ENCODE results near the gene NIBAN1.
"Not testable (repeated sequence)": the region's sequence is repeated elsewhere in the genome, so short reads cannot be mapped to it uniquely, and the experiment has no call there.

Gene NIBAN1

GRCh38 chr1:184974056-184974836 is at the start of gene NIBAN1:
NIBAN1 (minus strand) TSS chr1:184974508; CDS start chr1:184974356, 152 bp downstream.
- peak; percentile 47 for DNase-seq

- no peak for DNase-seq
These were observed 43.7 kb upstream of the NIBAN1 start for GRCh38 chr1:185017966-185018365.

GRCh38 chr1:185017338-185017737 is 43.0 kb upstream of the NIBAN1 start:
- DNase-seq: no peak

- no peak for DNase-seq
These were observed 42.6 kb upstream of the NIBAN1 start for GRCh38 chr1:185016880-185017279.

- no peak for DNase-seq
These were observed 41.3 kb upstream of the NIBAN1 start for GRCh38 chr1:185015631-185016030.

- DNase-seq: no peak
These were observed 40.6 kb upstream of the NIBAN1 start for GRCh38 chr1:185014941-185015340.

- DNase-seq: no peak
These were observed 36.1 kb upstream of the NIBAN1 start for GRCh38 chr1:185010361-185010760.

GRCh38 chr1:185008838-185009237 is 34.5 kb upstream of the NIBAN1 start:
- DNase-seq: no peak

GRCh38 chr1:185001312-185001880 is 27.1 kb upstream of the NIBAN1 start:
- DNase-seq: not testable (repeated sequence)

GRCh38 chr1:184999974-185000373 is 25.7 kb upstream of the NIBAN1 start:
- DNase-seq: not testable (repeated sequence)

GRCh38 chr1:184994301-184994700 is 20.0 kb upstream of the NIBAN1 start:
- no peak for DNase-seq

GRCh38 chr1:184992271-184992670 is 18.0 kb upstream of the NIBAN1 start:
- DNase-seq: no peak

GRCh38 chr1:184990204-184990603 is 15.9 kb upstream of the NIBAN1 start:
- no peak for DNase-seq

- DNase-seq: no peak
These were observed 14.2 kb upstream of the NIBAN1 start for GRCh38 chr1:184988506-184988905.

GRCh38 chr1:184987696-184988095 is 13.4 kb upstream of the NIBAN1 start:
- DNase-seq: no peak

- DNase-seq: no peak
These were observed 11.9 kb upstream of the NIBAN1 start for GRCh38 chr1:184986250-184986649.

- DNase-seq: peak; percentile 81
These were observed 8.0 kb upstream of the NIBAN1 start for GRCh38 chr1:184982002-184982954.

- no peak for DNase-seq
These were observed 6.4 kb upstream of the NIBAN1 start for GRCh38 chr1:184980726-184981125.

GRCh38 chr1:184975208-184975870 is 1.0 kb upstream of the NIBAN1 start:
- DNase-seq: no peak

GRCh38 chr1:184974837-184975115 is 468 bp upstream of the NIBAN1 start:
- DNase-seq: no peak

- DNase-seq: peak; percentile 56
These were observed 844 bp downstream of the NIBAN1 start for GRCh38 chr1:184973272-184974055.

Data from RPMI8226 (cell line).